GM12801 (cell line): Measurements from ENCODE around the gene S1PR3.

Source experiments
- CTCF ChIP-seq: IDR thresholded peaks from one replicate; pipeline ENCODE4 v1.5.1; 2011; ENCODE audit warnings: control low read depth; ENCODE audit not compliant: insufficient read length; ENCODE audit errors: extremely low read depth

Gene S1PR3

GRCh38 chr9:88959727-88960469, 31.4 kb upstream of the S1PR3 start:
- no peak for TF ChIP-seq CTCF

GRCh38 chr9:88960632-88961031, 30.6 kb upstream of the S1PR3 start:
- no peak for TF ChIP-seq CTCF

GRCh38 chr9:88965473-88965872, 25.8 kb upstream of the S1PR3 start:
- no peak for TF ChIP-seq CTCF

GRCh38 chr9:88966894-88967676, 24.2 kb upstream of the S1PR3 start:
- TF ChIP-seq CTCF, result no peak

- TF ChIP-seq CTCF, result no peak
Measured at GRCh38 chr9:88968799-88969198, 22.5 kb upstream of the S1PR3 start.

GRCh38 chr9:88969646-88970373, 21.5 kb upstream of the S1PR3 start:
- no peak for TF ChIP-seq CTCF
